ENCODE measurements around the gene KCNQ4. TPM values are rescaled to one million over a fixed set of nuclear protein-coding genes. Genes with fewer than 3 reads are reported as not detected.

KCNQ4 gene
- total and polyA plus RNA-seq, 2 of the 8 experiments (the other 6 are each of a cell fraction or from before 2014, with no cell fraction given): 2.2 to 3.9 TPM

- no peak for DNase-seq (ENCODE audit: low read depth in 1 of 2, low spot score in 2 of 2)
- POLR2A ChIA-PET (ENCODE audit: partially characterized antibody): interaction anchor here (1.0 to 1.5 kb wide), 2 partner anchors 26 to 56 kb away, joined by 3 to 4 read pairs; no protein-coding TSS in a partner anchor
- H4K5ac ChIP-seq (ENCODE audit: insufficient read length, low read depth, low read length): no peak overlapping the region
- H3K27ac ChIP-seq (ENCODE audit: low read depth, low read length): no peak overlapping the region
- no peaks in the 10 kb centered on the region for H3K79me1 ChIP-seq (ENCODE audit: low read depth, low read length)
- no peak overlapping the region for H2AK5ac ChIP-seq (ENCODE audit: low read depth, low read length)
- CTCF ChIA-PET (ENCODE audit: partially characterized antibody): interaction anchor here (8.8 to 14.3 kb wide), 4 partner anchors 18 to 173 kb away, joined by 94 to 325 read pairs (median 148); no protein-coding TSS in a partner anchor
- no peak overlapping the region for H3K9ac ChIP-seq (replicated peaks in 1 of 4; ENCODE audit: extremely low read depth in 1 of 4, low read depth in 3 of 4, low read length in 3 of 4)
- H2BK5ac ChIP-seq (ENCODE audit: low read depth, low read length): no peak overlapping the region
- H2BK20ac ChIP-seq (ENCODE audit: low read length): no peak overlapping the region
- H3K4me2 ChIP-seq (ENCODE audit: insufficient read depth in 1 of 2, low read depth in 2 of 2, low read length in 2 of 2): no peak overlapping the region
- H4K20me1 ChIP-seq (replicated peaks in 1 of 2; ENCODE audit: control insufficient read depth in 1 of 2, insufficient read depth in 2 of 2, low read length in 2 of 2): peaks cover 0 to 3% of the 10 kb centered on the region in 2 experiments
- no peak for FAIRE-seq
- H2BK15ac ChIP-seq (ENCODE audit: low read length): no peak overlapping the region
- H3K4ac ChIP-seq (replicated peaks; ENCODE audit: insufficient read length, low read depth, low read length): no peak overlapping the region
- H3K9me3 ChIP-seq (ENCODE audit: insufficient read depth in 2 of 2, low read depth in 1 of 2, low read length in 1 of 2): peaks cover 5% of the 10 kb centered on the region in 2 experiments; a peak in 2 of 4 replicates
- H3K23me2 ChIP-seq (ENCODE audit: low read depth, low read length): peaks cover 3% of the 10 kb centered on the region; the same call in 1 of the 2 replicates
- no peak overlapping the region for H3K56ac ChIP-seq (replicated peaks; ENCODE audit: insufficient read length, low read depth, low read length)
- no peak overlapping the region for H2AFZ ChIP-seq (ENCODE audit: low read length)
- 79% methylated on average over 2 of the region's 2 CpGs; no CpG with 5 or more reads in 1 of the 2 experiments for WGBS, 2 experiments (ENCODE audit: extremely low coverage in 1 of 2, insufficient coverage in 1 of 2, insufficient read length in 1 of 2, insufficient replicate concordance in 2 of 2, low coverage in 1 of 2, low lambda C conversion rate in 2 of 2, missing lambda C conversion rate in 1 of 2)
- no peak overlapping the region for H2BK12ac ChIP-seq (ENCODE audit: low read depth, low read length)
- no peak overlapping the region for H3K23ac ChIP-seq (ENCODE audit: insufficient read length)
- H3K14ac ChIP-seq (ENCODE audit: insufficient read length): no peak overlapping the region
- no peak overlapping the region for H4K91ac ChIP-seq (replicated peaks; ENCODE audit: insufficient read length, low read length)
- H3K4me1 ChIP-seq (replicated peaks in 1 of 4; ENCODE audit: control insufficient read depth in 3 of 4, insufficient read depth in 4 of 4, low read length in 3 of 4): peaks cover 8 to 24% (median 10%) of the 10 kb centered on the region in 4 experiments
- no peak overlapping the region for H4K8ac ChIP-seq (ENCODE audit: extremely low read depth, insufficient read depth, low read length)
- peaks cover 0 to 17% (median 14%) of the 10 kb centered on the region in 4 experiments; a peak in 6 of 7 replicates for H3K27me3 ChIP-seq (replicated peaks in 1 of 4; ENCODE audit: control insufficient read depth in 3 of 4, extremely low read depth in 1 of 4, insufficient read depth in 3 of 4, low read length in 3 of 4)
- peaks cover 0 to 2% (median under 1%) of the 10 kb centered on the region in 4 experiments; a peak in 1 of 8 replicates for H3K36me3 ChIP-seq (ENCODE audit: control insufficient read depth in 2 of 4, insufficient read depth in 4 of 4, low read length in 3 of 4)
- H2BK120ac ChIP-seq (replicated peaks; ENCODE audit: low read depth, low read length): no peak overlapping the region
- no peaks in the 10 kb centered on the region for H3K79me2 ChIP-seq (ENCODE audit: control insufficient read depth in 1 of 2, insufficient read depth in 2 of 2, low read length in 2 of 2)
- H3K18ac ChIP-seq (ENCODE audit: extremely low read depth, low read length): no peak overlapping the region
- H3K4me3 ChIP-seq (ENCODE audit: extremely low read depth in 1 of 4, insufficient read depth in 2 of 4, low read depth in 3 of 4, low read length in 4 of 4): no peak overlapping the region
- TF ChIP-seq TAF7 (optimal IDR thresholded peaks at IDR 0.05; ENCODE audit: borderline replicate concordance, low read depth, low read length): no peak
- TF ChIP-seq EZH2 (IDR thresholded peaks at IDR 0.05; ENCODE audit: low read depth, low read length, severe bottlenecking): no peak
These were observed 6.2 kb upstream of the KCNQ4 start for GRCh38 chr1:40777224-40777970.
